GM19452 (cell line): Measurements from ENCODE around the gene SEC11A.
A peak's percentile ranks its signal among the peaks of the same experiment; 100 is the strongest.
"Not testable (repeated sequence)": the region's sequence is repeated elsewhere in the genome, so short reads cannot be mapped to it uniquely, and the experiment has no call there.

Experiments
- ATAC-seq: cut with Tn5 transposase; IDR thresholded peaks from one replicate; pipeline ENCODE4 v1.9.1; 2021; ENCODE audit not compliant: unreplicated experiment

SEC11A gene

DNA sequence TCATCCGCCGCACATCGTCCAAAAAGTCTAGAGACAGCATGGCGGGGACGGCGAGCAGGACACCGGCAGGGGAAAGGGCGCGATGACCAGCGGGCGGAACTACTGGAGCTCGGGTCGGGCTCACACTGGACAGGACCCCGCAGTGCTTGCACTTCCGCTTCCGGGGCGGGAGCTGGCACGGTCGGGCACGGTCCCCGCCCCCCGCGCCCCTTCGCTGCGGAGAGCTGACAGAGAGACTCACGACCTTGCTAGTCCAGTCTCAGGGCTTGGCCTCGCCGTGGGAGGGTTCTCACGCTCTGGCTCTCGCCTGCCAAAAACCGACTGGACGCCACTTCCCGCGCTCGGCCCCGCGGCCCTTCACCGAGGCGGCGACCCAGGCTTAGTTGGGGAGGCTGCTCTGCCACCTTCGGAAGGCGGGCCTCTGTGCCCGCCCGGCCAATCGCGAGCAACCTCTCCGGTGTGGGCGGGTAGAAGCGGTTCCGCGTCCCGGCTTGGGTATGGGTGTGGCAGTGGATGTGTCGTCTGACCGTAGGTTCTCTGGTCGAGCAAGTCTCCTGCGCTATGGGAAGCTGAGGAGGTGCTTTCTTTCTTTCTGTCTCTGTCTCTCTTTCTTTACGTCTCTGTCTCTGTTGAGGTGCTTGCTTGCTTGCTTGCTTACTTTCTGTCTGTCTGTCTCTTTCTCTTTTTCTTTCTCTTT, at the start of gene SEC11A:
SEC11A (minus strand) TSS at position 104 of the 697 bp plus-strand sequence; CDS start at position 40, 64 bp downstream.
- ATAC-seq = peak; percentile 96

DNA sequence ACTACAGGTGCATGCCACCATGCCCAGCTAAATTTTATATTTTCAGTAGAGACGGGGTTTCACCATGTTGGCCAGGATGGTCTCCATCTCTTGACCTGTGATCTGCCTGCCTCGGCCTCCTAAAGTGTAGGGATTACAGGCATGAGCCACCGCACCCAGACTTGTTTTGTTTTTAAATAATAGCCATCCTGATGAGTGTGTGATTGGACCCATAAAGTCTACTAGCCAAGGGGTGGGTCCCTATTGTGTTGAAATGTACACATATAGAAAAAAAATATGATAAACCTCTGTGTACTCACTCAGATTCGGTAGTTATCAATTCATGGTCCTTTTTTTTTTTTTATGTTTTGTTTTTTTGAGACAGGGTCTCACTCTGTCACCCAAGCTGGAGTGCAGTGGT, 49.7 kb upstream of the SEC11A start:
- no peak for ATAC-seq

DNA sequence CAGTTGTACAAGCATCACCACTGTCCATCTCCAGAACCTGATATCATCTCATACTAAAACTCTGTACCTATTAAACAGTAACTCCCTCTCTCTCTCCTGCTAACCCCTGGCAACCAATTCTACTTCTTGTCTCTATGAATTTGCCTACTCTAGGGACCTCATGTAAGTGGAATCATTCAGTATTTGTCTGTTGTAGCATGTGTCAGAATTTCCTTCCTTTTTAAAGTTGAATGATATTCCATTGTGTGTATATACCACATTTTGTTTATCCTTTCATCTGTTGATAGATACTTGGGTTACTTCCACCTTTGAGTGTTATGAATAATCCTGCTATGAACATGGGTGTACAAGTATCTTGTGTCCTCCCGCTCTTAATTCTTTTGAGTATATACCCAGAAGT, 49.0 kb upstream of the SEC11A start:
- no peak for ATAC-seq

DNA sequence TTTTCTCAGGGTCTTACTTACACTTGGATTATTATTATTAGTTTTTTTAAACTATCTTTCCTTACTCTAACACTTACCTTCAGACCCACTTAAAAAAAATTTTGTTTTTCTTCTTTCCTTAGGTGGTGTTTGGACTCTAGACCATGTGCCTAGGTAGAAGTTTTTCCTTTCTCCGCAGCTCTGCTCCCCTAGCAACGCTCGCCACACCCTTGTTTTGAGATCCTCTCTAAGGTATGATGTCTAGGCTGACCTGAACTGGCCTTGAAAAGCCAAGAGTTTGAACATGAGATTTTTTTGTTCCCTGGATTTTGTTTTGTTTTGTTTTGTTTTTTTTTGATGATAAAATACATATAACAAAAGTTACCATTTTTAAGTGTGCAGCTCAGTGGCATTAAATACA, 48.6 kb upstream of the SEC11A start:
- ATAC-seq = no peak

DNA sequence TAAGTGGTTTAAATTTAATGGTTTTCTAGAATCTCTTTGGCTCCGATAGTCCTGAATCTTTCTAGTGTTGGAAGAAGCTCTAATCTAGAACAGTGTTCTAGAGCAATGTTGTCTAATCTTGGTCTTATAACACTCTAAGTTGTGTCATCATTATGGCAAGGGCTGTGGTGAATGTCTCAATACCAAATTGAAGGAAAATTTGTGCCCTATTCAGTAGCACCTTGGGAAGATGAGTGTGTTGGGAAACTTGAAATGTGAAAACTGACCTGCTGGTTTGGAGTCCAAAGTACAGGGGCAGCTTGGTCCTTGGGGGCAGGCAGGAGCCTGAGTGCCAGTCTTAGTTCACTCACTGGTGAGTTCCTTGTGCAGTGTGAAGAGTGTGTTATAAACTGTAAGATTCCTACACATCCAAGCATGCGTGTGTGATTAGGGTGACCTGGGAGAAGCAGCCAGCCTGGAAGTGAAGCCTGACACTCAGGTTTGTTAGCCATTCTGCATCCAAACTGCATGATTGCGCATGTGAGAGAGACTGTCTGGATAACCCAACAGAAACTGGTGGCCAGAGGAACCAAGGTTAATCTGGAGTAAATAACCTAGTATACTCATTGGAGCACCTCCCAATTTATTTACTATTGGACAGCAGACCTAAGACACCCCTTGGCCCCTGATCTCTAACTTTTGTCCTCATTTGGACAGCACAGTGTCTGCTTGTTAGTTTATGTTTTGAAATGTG, 47.1 kb upstream of the SEC11A start:
- ATAC-seq = no peak

DNA sequence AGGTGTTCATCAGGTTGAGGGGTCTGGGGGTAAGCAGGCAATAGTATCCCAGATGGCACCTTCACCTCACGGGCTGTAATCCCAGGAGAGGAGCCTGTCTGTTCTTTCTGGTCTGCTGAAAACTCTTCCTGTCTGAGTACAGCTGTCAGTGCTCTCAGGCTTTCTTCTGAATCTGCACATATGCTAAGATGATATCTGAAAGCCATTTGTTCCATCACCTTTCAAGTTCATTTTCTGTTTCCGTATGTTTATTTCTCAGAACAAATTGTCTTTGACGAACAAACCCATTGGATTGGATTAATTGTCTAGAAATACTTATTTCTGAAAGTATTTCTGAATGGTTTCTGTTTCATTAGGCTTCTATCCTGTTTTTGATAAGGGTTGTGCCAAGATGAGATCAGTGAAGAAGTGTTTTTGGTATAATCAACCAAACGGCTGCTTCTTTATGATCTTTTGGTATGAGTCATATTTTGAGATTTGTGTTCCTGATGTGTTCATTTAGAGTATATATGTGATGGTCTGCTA, 45.7 kb upstream of the SEC11A start:
- ATAC-seq = no peak

DNA sequence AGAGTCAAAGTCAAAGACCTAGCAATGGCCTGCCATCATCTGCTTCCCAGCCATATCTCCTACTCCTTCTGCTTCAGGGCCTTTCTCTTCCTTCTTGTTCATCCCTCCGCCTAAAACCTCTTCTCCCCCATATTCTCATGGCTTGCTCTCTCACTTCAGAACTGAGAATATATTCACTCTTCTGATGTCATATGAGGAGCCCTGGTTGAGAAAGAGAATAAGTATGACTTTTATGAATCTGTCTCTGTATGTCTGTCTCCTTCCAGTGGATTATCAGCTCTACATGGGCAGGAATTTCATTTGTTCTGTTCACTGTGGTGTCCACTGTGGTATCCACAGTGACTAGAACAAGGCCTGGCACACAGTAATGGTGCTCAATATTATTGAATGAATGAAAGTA, 44.3 kb upstream of the SEC11A start:
- ATAC-seq = no peak

DNA sequence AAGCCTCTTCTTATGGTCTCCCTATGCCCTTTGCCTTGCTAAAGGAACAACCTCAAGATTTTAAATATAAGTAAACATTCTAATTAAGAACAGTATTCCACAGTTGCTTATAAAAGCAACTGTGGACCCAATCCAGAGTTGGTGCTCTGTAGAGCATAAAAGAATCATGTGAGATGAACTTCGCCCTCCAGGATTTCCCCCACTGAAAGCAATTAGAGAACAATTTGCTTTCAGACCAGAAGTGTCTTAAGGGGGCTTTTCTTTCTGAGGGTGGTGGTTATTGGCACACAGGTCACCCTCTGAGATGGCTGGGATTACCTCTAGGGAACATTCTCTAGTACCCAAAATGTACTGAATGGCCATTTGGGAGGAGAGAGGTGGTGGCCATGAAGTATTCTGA, 43.1 kb upstream of the SEC11A start:
- no peak for ATAC-seq

DNA sequence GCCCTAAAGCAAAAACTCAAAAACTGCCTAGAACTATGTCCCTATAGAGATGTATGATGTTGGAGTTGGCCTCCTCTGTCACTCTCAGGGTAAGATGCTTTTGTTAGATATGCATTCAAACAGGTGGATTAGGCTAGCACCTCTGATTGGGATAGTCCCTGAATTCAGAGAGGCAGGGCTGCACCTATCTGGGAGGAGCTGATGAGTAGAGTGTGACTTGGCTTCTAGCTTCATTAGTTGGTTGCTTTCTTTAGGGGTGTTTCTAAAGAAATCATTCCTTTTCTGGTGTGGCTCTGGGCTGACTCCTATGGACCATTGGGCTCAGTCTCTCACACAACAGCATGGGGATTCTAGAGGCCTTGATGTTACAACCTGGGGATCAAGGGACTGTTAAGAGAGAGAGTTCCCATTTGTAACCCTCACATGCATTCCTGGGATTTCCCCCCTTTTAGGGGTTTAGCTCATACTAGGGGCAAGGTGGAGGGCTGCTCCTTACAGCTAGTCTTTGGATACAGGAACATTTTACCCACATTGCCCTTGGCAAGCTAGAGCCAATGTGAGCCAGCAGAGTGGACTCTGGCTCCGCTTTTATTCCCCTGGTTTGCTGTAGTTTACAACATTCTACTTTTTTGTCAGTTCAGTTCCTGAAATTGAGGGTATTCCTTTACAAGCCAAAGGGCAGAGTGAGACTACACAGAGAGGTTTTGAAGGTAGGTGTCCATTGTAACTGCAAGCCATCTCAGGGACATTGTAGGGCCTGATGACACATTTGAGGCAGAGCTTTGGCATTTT, 40.0 kb upstream of the SEC11A start:
- no peak for ATAC-seq

DNA sequence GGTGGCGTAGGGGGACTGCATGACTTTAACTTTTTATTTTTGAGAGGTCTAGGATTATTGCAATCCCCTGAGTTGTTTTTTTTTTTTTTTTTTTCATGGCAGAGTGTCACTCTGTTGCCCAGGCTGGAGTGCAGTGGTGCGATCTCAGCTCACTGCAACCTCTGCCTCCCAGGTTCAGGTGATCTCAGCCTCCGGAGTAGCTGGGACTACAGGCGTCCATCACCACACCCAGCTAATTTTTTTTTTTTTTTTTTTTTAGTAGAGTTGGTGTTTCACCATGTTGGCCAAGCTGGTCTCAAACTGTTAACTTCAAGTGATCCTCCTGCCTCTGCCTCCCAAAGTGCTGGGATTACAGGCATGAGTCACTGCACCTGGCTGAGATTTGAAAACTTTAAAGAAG, 39.0 kb upstream of the SEC11A start:
- ATAC-seq = not testable (repeated sequence)

DNA sequence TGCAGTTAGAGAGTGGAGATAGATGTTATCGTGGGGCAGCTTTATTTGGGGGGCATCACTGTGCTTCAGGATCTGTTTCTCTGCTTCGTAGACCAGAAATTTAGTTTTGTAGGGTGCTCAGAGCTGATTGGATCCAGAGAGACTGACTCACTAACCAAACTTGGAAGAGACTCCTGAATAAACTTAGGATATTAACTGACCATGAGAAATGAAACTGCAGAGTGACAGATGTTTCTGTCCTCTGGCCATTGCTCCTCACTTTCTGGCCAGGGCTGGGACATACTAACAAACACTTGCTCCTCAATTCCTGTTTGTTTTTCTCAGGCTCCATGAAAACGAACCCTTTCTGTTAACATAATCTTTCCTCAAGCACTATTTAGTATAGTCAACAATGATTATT, 36.8 kb upstream of the SEC11A start:
- ATAC-seq = no peak

DNA sequence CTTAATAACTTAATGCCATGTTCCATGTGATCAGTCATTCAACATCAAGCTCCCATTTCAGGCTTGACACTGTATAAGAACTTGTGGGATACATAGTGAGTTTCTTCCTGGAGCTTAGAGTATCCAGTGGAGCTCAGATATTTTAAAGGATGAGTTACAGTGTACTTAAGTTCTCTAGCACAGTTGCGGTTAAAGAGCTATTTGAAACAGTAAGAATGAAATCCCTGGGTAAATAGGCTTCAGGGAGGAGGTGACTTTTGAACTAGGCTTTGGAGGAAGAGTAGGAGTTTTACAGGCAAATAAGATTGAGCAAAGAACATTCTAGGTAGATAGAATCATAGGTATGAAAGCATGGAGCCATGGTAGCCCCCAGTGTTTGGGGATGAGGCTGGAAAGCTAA, 36.3 kb upstream of the SEC11A start:
- no peak for ATAC-seq

DNA sequence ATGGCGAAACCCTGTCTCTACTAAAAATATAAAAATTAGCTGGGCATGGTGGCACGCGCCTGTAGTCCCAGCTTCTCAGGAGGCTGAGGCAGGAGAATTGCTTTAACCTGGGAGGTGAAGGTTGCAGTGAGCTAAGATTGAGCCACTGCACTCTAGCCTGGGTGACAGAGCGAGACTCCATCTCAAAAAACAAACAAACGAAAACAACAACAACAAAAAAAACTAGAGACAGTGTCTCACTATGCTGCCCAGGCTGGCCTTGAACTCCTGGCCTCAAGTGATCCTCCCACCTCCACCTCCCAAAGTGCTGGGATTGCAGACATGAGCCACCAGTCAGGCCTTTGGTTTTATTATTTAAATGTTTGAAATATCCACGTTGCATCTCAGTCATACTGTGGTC, 35.8 kb upstream of the SEC11A start:
- ATAC-seq = not testable (repeated sequence)

DNA sequence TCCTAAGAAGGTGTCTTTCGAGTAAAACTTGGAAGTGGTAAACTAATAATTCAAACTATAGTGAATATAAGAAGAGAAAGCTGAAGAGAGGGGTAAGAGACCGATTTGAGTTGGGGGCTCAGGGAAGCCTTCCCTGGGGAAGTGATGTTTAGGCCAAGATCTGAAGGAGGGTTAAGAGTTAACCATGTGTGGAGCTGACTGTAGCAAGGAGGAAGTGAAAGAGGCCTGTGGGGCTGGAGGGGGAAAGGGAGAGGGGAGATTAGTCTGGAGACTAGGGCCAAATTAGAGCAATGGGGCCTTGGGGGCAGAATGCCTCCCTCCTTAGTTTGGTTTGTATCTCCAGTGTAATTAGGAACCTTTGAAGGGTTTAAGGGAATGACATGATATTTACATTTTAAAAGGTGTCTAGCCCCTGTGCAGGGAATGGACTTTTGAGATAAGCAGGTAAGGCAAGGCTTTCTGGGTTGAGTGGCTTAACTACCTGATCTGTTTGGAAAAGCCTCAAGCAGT, 34.7 kb upstream of the SEC11A start:
- peak; percentile 35 for ATAC-seq

DNA sequence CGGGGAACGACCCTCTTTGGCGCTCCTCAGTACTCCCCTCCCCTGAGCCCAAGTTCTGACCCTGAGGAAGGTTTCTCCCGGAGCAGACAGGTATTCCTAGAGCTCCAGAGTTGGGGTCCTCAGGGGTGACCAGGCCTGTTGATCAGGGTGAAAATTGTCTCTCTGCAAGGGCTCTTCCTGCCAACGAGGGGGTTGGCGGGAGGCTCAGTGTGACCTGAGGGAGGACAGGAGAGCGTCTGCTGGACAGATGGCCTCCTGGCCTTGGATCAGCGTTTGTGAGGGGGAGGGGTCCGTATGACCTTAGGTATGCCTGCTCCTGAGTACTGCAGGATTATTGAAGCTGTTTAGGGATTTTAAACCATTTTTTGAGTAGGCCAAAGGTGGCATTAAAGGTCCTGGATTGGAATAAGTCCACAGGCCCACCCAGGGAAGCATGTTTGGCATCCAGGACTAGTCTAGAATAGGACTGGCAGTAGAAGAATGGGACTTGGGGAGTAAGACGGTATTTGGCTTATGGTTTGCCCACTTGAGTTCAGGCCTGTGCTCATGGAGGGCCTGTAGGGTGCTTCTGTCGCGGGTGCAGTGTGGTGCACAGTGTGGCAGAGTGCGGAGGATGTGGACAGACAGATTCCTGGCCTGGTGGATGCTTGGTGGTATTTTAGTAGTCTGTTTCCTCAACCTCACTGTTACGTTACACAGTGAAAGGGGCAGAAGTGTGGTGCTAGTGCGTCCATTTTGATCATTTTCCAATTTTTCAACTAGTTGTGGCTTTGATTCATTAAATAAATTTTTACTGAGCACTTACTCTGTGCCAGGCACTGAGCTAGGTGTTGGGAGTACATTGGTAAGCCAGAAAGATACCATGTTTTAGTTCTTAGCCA, 33.4 kb upstream of the SEC11A start:
- peak; percentile 1 for ATAC-seq

DNA sequence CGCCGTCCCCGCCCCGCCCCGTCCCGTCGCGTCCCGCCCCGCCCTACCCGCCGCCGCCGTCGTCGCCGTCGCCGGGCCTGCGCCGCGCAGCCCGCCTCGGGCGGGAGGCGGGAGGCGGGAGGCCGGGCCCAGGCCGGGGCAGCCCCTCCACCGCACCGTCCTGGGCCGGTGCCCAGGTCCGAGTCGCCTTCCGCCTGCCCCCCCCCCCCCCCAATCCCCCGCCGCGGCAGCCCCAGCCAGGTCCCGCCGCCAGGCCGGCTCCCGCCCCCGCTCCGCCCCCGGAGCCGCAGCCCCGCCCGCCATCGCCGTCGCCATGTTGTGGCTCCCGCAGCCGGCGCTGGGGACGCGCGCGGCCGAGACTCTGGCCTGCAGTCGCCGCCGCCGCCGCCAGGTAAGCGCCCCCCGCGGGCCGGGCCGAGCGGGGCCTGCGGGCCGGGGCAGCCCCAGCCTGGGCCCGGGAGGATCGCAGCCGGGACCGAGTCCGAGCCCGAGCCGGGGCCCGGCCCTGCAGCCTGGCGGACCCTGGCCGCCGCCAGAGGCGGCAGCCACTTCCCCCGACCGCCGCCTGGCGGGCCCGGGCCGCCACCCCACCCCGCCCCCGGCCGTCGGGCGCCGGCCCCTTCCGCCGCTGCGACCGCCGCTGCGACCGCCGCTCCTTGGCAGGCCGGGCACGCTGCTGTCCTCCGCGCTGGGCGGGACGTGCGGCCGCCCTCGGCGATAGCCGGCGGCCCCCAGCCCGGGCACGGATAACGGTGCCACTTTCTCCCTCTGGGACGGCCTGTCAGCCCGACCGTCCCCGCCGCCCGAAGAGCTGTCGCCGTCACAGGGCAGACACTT, 32.6 kb upstream of the SEC11A start, which contains the start of gene ZNF592:
ZNF592 (plus strand) TSS at position 319 of the 837 bp plus-strand sequence. CDS start 34,084 bp downstream, outside the sequence.
- peak; percentile 61 for ATAC-seq

DNA sequence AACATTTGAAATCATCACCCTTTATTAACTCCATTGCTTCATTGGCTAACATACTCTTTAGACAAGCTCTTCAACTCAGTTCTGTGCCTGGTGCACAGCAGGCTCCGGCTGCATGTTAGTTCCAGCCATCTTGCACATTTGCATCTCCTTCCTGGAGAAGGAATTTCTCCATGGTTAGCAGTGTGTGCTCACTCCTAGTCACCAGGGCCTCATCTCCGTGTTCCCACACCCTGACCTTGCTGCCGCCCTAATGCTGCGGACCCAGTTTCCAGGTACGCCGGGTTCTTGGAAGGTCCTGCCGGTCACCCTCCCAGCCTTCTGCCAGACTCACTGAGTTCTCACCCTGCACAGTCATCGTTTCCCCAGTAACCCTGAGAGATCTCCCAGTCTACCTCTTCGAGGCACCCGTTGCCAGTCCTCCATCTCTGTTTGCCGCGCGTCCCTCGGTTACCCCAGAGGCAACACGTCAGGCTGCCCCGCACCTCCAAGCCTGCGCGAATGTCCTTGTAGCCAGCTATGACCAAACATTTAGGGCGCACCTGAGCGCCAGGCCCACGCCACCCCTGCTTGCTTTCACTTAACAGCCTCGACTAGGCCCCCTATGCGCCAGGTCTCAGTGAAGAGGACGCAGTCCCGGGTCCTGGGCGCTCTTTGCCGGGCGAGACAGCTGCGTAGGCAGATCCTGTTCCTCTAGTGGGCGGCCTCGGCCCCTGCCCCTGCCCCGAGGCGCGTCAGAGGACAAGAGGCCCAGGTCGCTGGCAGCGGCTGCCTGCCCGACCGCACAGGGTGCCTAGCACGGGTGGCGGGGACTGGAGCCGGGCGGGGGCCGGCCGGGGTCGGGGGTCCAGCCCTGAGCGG, 31.7 kb upstream of the SEC11A start:
- peak; percentile 42 for ATAC-seq

DNA sequence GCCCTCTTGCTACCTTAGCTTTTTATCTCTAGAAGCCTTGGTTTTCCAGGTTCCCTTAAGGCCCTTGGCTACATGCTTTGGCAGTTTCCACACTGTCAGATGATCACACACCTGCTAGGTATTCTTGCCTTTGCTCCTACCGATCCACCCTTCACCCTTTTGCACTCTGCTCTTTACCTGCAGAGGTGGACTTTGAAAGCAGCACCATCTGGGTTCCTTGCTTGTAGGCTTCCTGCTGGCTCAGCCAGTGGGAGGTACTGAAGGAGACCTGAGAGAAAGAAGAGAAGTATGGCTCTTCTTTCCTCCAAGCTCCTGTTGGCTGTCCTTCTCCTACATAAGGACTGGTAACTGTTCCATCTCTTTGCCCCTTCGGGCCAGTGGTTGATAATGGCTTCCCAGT, 25.2 kb upstream of the SEC11A start:
- ATAC-seq = no peak
